Measurements from ENCODE around the gene CYP8B1.

The CYP8B1 gene

GRCh38 chr3:42898896-42899675 is 23.4 kb upstream of the CYP8B1 start:
- H3K9me3 ChIP-seq (ENCODE audit: insufficient read depth, low read depth, low read length), result no peaks in the 10 kb centered on the region
- no peak overlapping the region for H3K4ac ChIP-seq (ENCODE audit: low read depth, low read length)
- H3K79me1 ChIP-seq (ENCODE audit: low read length), result no peaks in the 10 kb centered on the region
- no peak overlapping the region for H3K23ac ChIP-seq (ENCODE audit: low read length)
- no peak overlapping the region for H4K12ac ChIP-seq (ENCODE audit: low read depth, low read length)
- no peak overlapping the region for H2AFZ ChIP-seq (ENCODE audit: insufficient read depth, low read length, poor library complexity)
- H2BK12ac ChIP-seq (ENCODE audit: low read length), result no peak overlapping the region
- no peak overlapping the region for H4K91ac ChIP-seq (ENCODE audit: low read depth, low read length)
- no peak overlapping the region for H2BK5ac ChIP-seq (ENCODE audit: low read depth, low read length, poor library complexity)
- H3K9ac ChIP-seq (ENCODE audit: low read length), result no peak overlapping the region
- no peak overlapping the region for H2BK120ac ChIP-seq (ENCODE audit: insufficient read depth, low read length, poor library complexity)
- H2AK5ac ChIP-seq (ENCODE audit: low read length), result no peak overlapping the region
- H3K36me3 ChIP-seq (ENCODE audit: control insufficient read depth in 1 of 2, insufficient read depth in 2 of 2, low read length in 2 of 2), result no peaks in the 10 kb centered on the region
- H3K4me1 ChIP-seq (ENCODE audit: control insufficient read depth in 1 of 2, insufficient read depth in 2 of 2, low read length in 2 of 2), result no peaks in the 10 kb centered on the region
- DNase-seq, result peak in 1 of 2 donors; percentile 38
- H3K4me3 ChIP-seq (ENCODE audit: low read depth, low read length), result no peak overlapping the region
- no peak overlapping the region for H3K18ac ChIP-seq (ENCODE audit: low read length)
- H4K8ac ChIP-seq (ENCODE audit: low read depth, low read length), result no peak overlapping the region
- no peak overlapping the region for H3K14ac ChIP-seq (ENCODE audit: low read length)
- H3K79me2 ChIP-seq (ENCODE audit: control insufficient read depth, insufficient read depth, low read length, poor library complexity), result no peaks in the 10 kb centered on the region
- no peaks in the 10 kb centered on the region for H3K27me3 ChIP-seq (ENCODE audit: insufficient read depth, low read length)
- no peak overlapping the region for H3K27ac ChIP-seq (ENCODE audit: low read depth, low read length)
- no peak overlapping the region for H3K4me2 ChIP-seq (ENCODE audit: low read length)

- Histone ChIP-seq H4K91ac (ENCODE audit: low read depth, low read length) (no peak overlapping the region), H3K14ac (ENCODE audit: low read length) (no peak overlapping the region), H3K9me3 (ENCODE audit: insufficient read depth, low read depth, low read length) (no peaks in the 10 kb centered on the region), H3K79me2 (ENCODE audit: control insufficient read depth, insufficient read depth, low read length, poor library complexity) (no peaks in the 10 kb centered on the region), H3K36me3 (ENCODE audit: control insufficient read depth in 1 of 2, insufficient read depth in 2 of 2, low read length in 2 of 2) (no peaks in the 10 kb centered on the region), H3K4me2 (ENCODE audit: low read length) (no peak overlapping the region), H3K4me1 (ENCODE audit: control insufficient read depth in 1 of 2, insufficient read depth in 2 of 2, low read length in 2 of 2) (no peaks in the 10 kb centered on the region), H2BK5ac (ENCODE audit: low read depth, low read length, poor library complexity) (no peak overlapping the region), H2BK120ac (ENCODE audit: insufficient read depth, low read length, poor library complexity) (no peak overlapping the region), H4K12ac (ENCODE audit: low read depth, low read length) (no peak overlapping the region), H3K4me3 (ENCODE audit: low read depth, low read length) (no peak overlapping the region), H3K27ac (ENCODE audit: low read depth, low read length) (no peak overlapping the region), H2AFZ (ENCODE audit: insufficient read depth, low read length, poor library complexity) (no peak overlapping the region), H2AK5ac (ENCODE audit: low read length) (no peak overlapping the region), H4K8ac (ENCODE audit: low read depth, low read length) (no peak overlapping the region), H2BK12ac (ENCODE audit: low read length) (no peak overlapping the region), H3K9ac (ENCODE audit: low read length) (no peak overlapping the region), H3K79me1 (ENCODE audit: low read length) (no peaks in the 10 kb centered on the region), H3K23ac (ENCODE audit: low read length) (no peak overlapping the region), H3K18ac (ENCODE audit: low read length) (no peak overlapping the region), H3K27me3 (ENCODE audit: insufficient read depth, low read length) (no peaks in the 10 kb centered on the region), H3K4ac (ENCODE audit: low read depth, low read length) (no peak overlapping the region)
- DNase-seq, result no peak
Observed at GRCh38 chr3:42895580-42895868, 19.8 kb upstream of the CYP8B1 start.

GRCh38 chr3:42894698-42895579 is 19.3 kb upstream of the CYP8B1 start:
- no peak for DNase-seq
- H4K12ac ChIP-seq (ENCODE audit: low read depth, low read length), result no peak overlapping the region
- H2AK5ac ChIP-seq (ENCODE audit: low read length), result no peak overlapping the region
- no peak overlapping the region for H3K14ac ChIP-seq (ENCODE audit: low read length)
- no peak overlapping the region for H4K8ac ChIP-seq (ENCODE audit: low read depth, low read length)
- no peak overlapping the region for H2AFZ ChIP-seq (ENCODE audit: insufficient read depth, low read length, poor library complexity)
- no peak overlapping the region for H3K23ac ChIP-seq (ENCODE audit: low read length)
- H3K18ac ChIP-seq (ENCODE audit: low read length), result no peak overlapping the region
- no peak overlapping the region for H3K4ac ChIP-seq (ENCODE audit: low read depth, low read length)
- H3K4me2 ChIP-seq (ENCODE audit: low read length), result no peak overlapping the region
- H2BK12ac ChIP-seq (ENCODE audit: low read length), result no peak overlapping the region
- WGBS (ENCODE audit: extremely low coverage, insufficient coverage, insufficient read length), result no CpG with 5 or more reads among the region's 3 CpGs
- H2BK120ac ChIP-seq (ENCODE audit: insufficient read depth, low read length, poor library complexity), result no peak overlapping the region
- no peak overlapping the region for H4K91ac ChIP-seq (ENCODE audit: low read depth, low read length)
- no peak overlapping the region for H3K4me3 ChIP-seq (ENCODE audit: low read depth, low read length)
- H3K9me3 ChIP-seq (ENCODE audit: insufficient read depth, low read depth, low read length), result no peaks in the 10 kb centered on the region
- H3K27ac ChIP-seq (ENCODE audit: low read depth, low read length), result no peak overlapping the region
- H3K79me1 ChIP-seq (ENCODE audit: low read length), result no peaks in the 10 kb centered on the region
- H3K4me1 ChIP-seq (ENCODE audit: control insufficient read depth in 1 of 2, insufficient read depth in 2 of 2, low read length in 2 of 2), result no peaks in the 10 kb centered on the region
- no peaks in the 10 kb centered on the region for H3K36me3 ChIP-seq (ENCODE audit: control insufficient read depth in 1 of 2, insufficient read depth in 2 of 2, low read length in 2 of 2)
- no peaks in the 10 kb centered on the region for H3K79me2 ChIP-seq (ENCODE audit: control insufficient read depth, insufficient read depth, low read length, poor library complexity)
- H2BK5ac ChIP-seq (ENCODE audit: low read depth, low read length, poor library complexity), result no peak overlapping the region
- H3K9ac ChIP-seq (ENCODE audit: low read length), result no peak overlapping the region
- no peaks in the 10 kb centered on the region for H3K27me3 ChIP-seq (ENCODE audit: insufficient read depth, low read length)

GRCh38 chr3:42892807-42893206 is 17.1 kb upstream of the CYP8B1 start:
- H3K9me3 ChIP-seq (ENCODE audit: insufficient read depth, low read depth, low read length), result no peaks in the 10 kb centered on the region
- H3K14ac ChIP-seq (ENCODE audit: low read length), result no peak overlapping the region
- H3K27ac ChIP-seq (ENCODE audit: low read depth, low read length), result no peak overlapping the region
- no peak overlapping the region for H2BK5ac ChIP-seq (ENCODE audit: low read depth, low read length, poor library complexity)
- H3K79me1 ChIP-seq (ENCODE audit: low read length), result no peaks in the 10 kb centered on the region
- no peak overlapping the region for H2BK12ac ChIP-seq (ENCODE audit: low read length)
- H3K23ac ChIP-seq (ENCODE audit: low read length), result no peak overlapping the region
- H3K4me1 ChIP-seq (ENCODE audit: control insufficient read depth in 1 of 2, insufficient read depth in 2 of 2, low read length in 2 of 2), result no peaks in the 10 kb centered on the region
- no peak overlapping the region for H4K91ac ChIP-seq (ENCODE audit: low read depth, low read length)
- H3K4ac ChIP-seq (ENCODE audit: low read depth, low read length), result no peak overlapping the region
- no peak overlapping the region for H4K8ac ChIP-seq (ENCODE audit: low read depth, low read length)
- no peak overlapping the region for H3K4me2 ChIP-seq (ENCODE audit: low read length)
- no peaks in the 10 kb centered on the region for H3K36me3 ChIP-seq (ENCODE audit: control insufficient read depth in 1 of 2, insufficient read depth in 2 of 2, low read length in 2 of 2)
- H3K18ac ChIP-seq (ENCODE audit: low read length), result no peak overlapping the region
- no peak overlapping the region for H3K9ac ChIP-seq (ENCODE audit: low read length)
- H3K27me3 ChIP-seq (ENCODE audit: insufficient read depth, low read length), result no peaks in the 10 kb centered on the region
- no peaks in the 10 kb centered on the region for H3K79me2 ChIP-seq (ENCODE audit: control insufficient read depth, insufficient read depth, low read length, poor library complexity)
- H2BK120ac ChIP-seq (ENCODE audit: insufficient read depth, low read length, poor library complexity), result no peak overlapping the region
- no peak overlapping the region for H3K4me3 ChIP-seq (ENCODE audit: low read depth, low read length)
- WGBS (ENCODE audit: extremely low coverage, insufficient coverage, insufficient read length), result no CpG with 5 or more reads among the region's 1 CpG
- no peak for DNase-seq
- H2AK5ac ChIP-seq (ENCODE audit: low read length), result no peak overlapping the region
- no peak overlapping the region for H2AFZ ChIP-seq (ENCODE audit: insufficient read depth, low read length, poor library complexity)
- no peak overlapping the region for H4K12ac ChIP-seq (ENCODE audit: low read depth, low read length)

Measured in trophoblast cell (in vitro differentiated cells and primary cell).